RWPE2 (cell line): Measurements from ENCODE around the gene SDC3.

Experiments used
- ATAC-seq: fragments of 200-7000 bp; cut with Tn5 transposase; 3 replicates; pipeline ENCODE4 v1.9.1; 2021; ENCODE audit warnings: low read depth
- DNase-seq: peaks from one replicate; pipeline ENCODE4 v3.0.0-alpha.2; 2020; ENCODE audit warnings: low spot score
- H3K27ac ChIP-seq: fragments of 450-650 bp; 2 replicates; pipeline ENCODE4 v1.5.1; 2017; ENCODE audit warnings: mild to moderate bottlenecking; ENCODE audit not compliant: poor library complexity, severe bottlenecking
- H3K27me3 ChIP-seq: fragments of 250-450 bp; sonication (Bioruptor Pico); 2 replicates; pipeline ENCODE4 v1.5.1; 2021; ENCODE audit warnings: mild to moderate bottlenecking, moderate library complexity; ENCODE audit not compliant: insufficient read depth, poor library complexity, severe bottlenecking
- H3K36me3 ChIP-seq: fragments of 250-450 bp; sonication (Bioruptor Pico); 2 replicates; pipeline ENCODE4 v1.5.1; 2020; ENCODE audit warnings: low read depth, mild to moderate bottlenecking, moderate library complexity
- H3K4me1 ChIP-seq: fragments of 250-450 bp; sonication (Bioruptor Pico); 2 replicates; pipeline ENCODE4 v1.5.1; 2021; ENCODE audit warnings: mild to moderate bottlenecking, moderate library complexity; ENCODE audit not compliant: insufficient read depth, poor library complexity, severe bottlenecking
- H3K4me3 ChIP-seq: fragments of 250-450 bp; sonication (Bioruptor Pico); 2 replicates; pipeline ENCODE4 v1.5.1; 2021; ENCODE audit warnings: mild to moderate bottlenecking, moderate library complexity; ENCODE audit not compliant: severe bottlenecking
- H3K9me3 ChIP-seq: fragments of 250-450 bp; sonication (Bioruptor Pico); 2 replicates; pipeline ENCODE4 v1.5.1; 2021; ENCODE audit warnings: mild to moderate bottlenecking, moderate library complexity; ENCODE audit not compliant: severe bottlenecking
- CTCF ChIP-seq: fragments of 450-650 bp; IDR thresholded peaks from one replicate; pipeline ENCODE4 v1.5.1; 2017; ENCODE audit warnings: mild to moderate bottlenecking, moderate library complexity; ENCODE audit not compliant: poor library complexity, severe bottlenecking

SDC3 gene

GRCh38 chr1:30896905-30897304, 11.7 kb downstream of the SDC3 start:
- no peaks in the 10 kb centered on the region for H3K9me3 ChIP-seq
- ATAC-seq (no peak), DNase-seq (no peak)
- H3K27me3 ChIP-seq = no peaks in the 10 kb centered on the region
- no peaks in the 10 kb centered on the region for H3K4me1 ChIP-seq
- H3K4me3 ChIP-seq = no peak overlapping the region
- no peaks in the 10 kb centered on the region for H3K36me3 ChIP-seq
- H3K27ac ChIP-seq = no peak overlapping the region
- TF ChIP-seq CTCF = no peak

DNA sequence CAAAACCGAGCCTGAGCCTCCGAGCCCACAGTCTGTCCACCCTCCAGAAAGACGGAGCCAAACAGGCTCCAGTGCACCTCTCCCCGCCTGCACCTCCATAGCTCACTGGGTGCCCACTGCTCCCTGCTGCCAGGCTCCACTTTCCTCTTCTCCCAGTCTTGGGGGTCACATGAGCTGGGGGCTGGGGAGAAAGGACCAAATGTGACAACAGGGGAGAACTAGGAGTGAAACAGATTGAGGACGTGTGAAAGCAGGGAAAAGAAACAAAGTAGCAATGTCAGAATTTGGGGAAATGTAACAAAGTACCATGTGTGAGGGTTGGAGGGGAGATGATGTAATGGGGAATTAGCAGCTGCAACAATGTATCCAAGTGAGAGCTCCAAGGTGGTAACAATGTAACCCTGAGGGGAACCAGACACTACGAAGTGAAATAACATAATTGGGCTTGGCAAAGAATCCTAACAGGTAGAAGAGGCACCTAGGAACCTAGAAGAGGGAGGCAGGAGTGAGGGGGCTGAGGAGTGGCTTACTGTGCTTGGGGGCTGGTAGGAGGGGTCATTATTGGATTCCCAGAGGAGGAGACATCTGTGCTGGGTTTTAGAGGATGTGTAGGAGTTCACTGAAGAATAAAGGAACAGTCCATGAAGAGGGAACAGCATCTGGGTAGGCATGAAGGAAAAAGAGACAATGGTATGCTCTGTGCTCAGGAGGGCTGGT, 12.5 kb downstream of the SDC3 start:
- no peaks in the 10 kb centered on the region for H3K36me3 ChIP-seq
- TF ChIP-seq CTCF = no peak
- no peaks in the 10 kb centered on the region for H3K9me3 ChIP-seq
- DNase-seq (no peak), ATAC-seq (no peak)
- H3K27ac ChIP-seq = no peak overlapping the region
- no peak overlapping the region for H3K4me3 ChIP-seq
- no peaks in the 10 kb centered on the region for H3K27me3 ChIP-seq
- H3K4me1 ChIP-seq = no peaks in the 10 kb centered on the region

DNA sequence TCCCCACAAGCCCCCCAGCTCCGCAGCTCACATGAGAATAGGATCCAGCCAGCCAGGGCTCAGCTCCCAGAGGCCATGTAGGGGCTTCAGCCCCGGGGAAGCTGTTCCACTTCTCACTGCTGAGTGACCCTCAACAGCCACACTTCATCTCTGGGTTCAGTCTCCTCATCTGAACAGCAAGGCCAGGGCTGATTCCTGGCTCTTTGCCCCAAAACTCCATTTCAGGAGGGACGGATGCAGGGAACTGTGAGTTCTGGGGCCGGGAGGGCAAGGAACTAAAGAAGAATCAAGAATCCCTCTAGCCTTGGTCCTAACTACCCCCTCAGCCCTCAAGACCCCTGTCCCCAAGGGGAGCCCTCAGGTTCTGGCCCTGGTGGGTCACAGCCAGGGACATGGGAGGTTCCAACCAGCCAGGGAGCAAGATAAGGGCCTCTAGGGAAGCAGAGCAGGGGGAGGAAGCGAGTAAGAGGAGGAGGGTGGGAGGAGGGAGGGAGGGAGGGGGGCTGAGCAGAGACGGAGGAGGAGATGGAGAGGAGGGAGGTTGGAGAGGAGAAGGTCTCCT, 13.1 kb downstream of the SDC3 start:
- no peak overlapping the region for H3K27ac ChIP-seq

DNA sequence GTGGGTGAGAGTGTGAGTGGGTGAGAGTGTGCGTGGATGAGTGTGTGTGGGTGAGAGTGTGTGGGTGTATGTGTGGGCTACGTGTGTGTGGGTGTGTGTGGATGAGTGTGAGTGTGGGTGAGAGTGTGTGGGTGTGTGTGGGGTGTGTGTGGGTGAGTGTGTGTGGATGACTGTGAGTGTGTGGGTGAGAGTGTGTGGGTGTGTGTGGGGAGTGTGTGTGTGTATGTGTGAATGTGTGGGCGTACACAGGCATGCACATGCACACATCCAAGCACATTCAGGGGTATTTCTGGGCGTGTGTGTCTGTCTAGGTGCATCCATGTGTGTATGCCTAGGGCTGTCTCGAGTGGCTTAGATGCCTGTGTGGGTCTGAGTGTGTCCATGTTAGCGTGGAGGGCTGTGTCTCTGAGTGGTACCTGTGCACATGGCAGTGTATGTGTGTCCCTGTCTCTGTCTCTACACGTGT, 14.0 kb downstream of the SDC3 start:
- H3K4me1 ChIP-seq = no peaks in the 10 kb centered on the region
- no peak for TF ChIP-seq CTCF

More for the DNA sequence above, 13.1 kb downstream of the SDC3 start:
- Histone ChIP-seq H3K4me1 (no peaks in the 10 kb centered on the region), H3K4me3 (no peak overlapping the region), H3K36me3 (no peaks in the 10 kb centered on the region), H3K27me3 (no peaks in the 10 kb centered on the region), H3K9me3 (no peaks in the 10 kb centered on the region)
- no peak for DNase-seq
- no peak for TF ChIP-seq CTCF
- no peak for ATAC-seq

GRCh38 chr1:30893776-30894507, 14.6 kb downstream of the SDC3 start:
- ATAC-seq (no peak), DNase-seq (no peak)
- Histone ChIP-seq H3K36me3 (no peaks in the 10 kb centered on the region), H3K27ac (no peak overlapping the region), H3K9me3 (no peaks in the 10 kb centered on the region), H3K4me3 (no peak overlapping the region), H3K27me3 (no peaks in the 10 kb centered on the region), H3K4me1 (no peaks in the 10 kb centered on the region)
- no peak for TF ChIP-seq CTCF

More for the DNA sequence above, 14.0 kb downstream of the SDC3 start:
- DNase-seq (no peak), ATAC-seq (0 out of 3 replicates have a peak, but pooled peaks have one; percentile 29)
- Histone ChIP-seq H3K27ac (no peak overlapping the region), H3K9me3 (no peaks in the 10 kb centered on the region), H3K4me3 (no peak overlapping the region), H3K27me3 (no peaks in the 10 kb centered on the region), H3K36me3 (no peaks in the 10 kb centered on the region)
